22Rv1 (cell line): Measurements from ENCODE around the gene JAG2.

Experiments used
- CTCF ChIP-seq: fragments of 450-650 bp; IDR thresholded peaks from 2 replicates; pipeline ENCODE4 v1.5.1; 2017; ENCODE audit warnings: mild to moderate bottlenecking
- ZFX ChIP-seq: fragments of 450-650 bp; IDR thresholded peaks from 2 replicates; pipeline ENCODE4 v1.6.1; 2017; ENCODE audit warnings: antibody characterized with exemption, borderline replicate concordance

DNA sequence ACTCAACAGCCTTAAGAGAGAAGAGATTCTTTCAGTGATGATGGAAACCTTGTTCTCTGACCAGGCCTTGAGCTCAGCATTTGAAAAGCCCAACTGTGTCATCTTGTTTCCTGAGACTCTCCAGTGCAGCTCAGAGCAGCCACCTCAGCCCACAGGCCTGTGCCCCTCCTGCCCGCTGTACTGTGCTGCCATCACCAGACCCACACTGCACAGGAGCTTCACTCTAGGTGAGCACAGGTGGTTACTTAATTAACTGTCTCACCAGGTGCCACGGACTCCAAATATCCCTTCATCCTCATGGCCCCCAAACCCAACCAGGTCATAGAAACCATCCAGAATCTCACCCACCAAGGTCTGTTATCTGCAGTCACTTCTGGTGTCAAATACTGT, 51.3 kb downstream of the JAG2 start:
- TF ChIP-seq CTCF, result no peak
- TF ChIP-seq ZFX, result no peak
